ENCODE measurements around the gene MYH9.

- no peak for TF ChIP-seq CTCF (IDR thresholded peaks at IDR 0.05; ENCODE audit: poor library complexity)
- TF ChIP-seq EZH2phosphoT487 (IDR thresholded peaks at IDR 0.05; ENCODE audit: low read depth, severe bottlenecking, unreplicated experiment): no peak
- TF ChIP-seq EZH2 (IDR thresholded peaks at IDR 0.05; ENCODE audit: borderline replicate concordance): no peak
These were observed 24.0 kb upstream of the MYH9 start for GRCh38 chr22:36411589-36412258.

Measured in hepatocyte (in vitro differentiated cells).